Esophagus muscularis mucosa (tissue), 4 donors: ENCODE data around the gene TBX2.

Experiments
- CTCF ChIP-seq, 3 experiments: fragments of 200-600 bp in 2 of 3; fragments of 450-650 bp in 1 of 3; sonication (generic) in 2 of 3; IDR thresholded peaks; one replicate each; pipeline ENCODE4 v1.5.1; 2017 to 2019; ENCODE audit warnings: antibody characterized with exemption in 3 of 3, mild to moderate bottlenecking in 2 of 3, moderate library complexity in 1 of 3
- EP300 ChIP-seq: sonication (generic); formaldehyde crosslinking; IDR thresholded peaks from one replicate; pipeline ENCODE4 v1.6.1; 2017; ENCODE audit warnings: antibody characterized with exemption
- POLR2A ChIP-seq: fragments of 450-650 bp; IDR thresholded peaks from one replicate; pipeline ENCODE4 v1.6.1; 2017; ENCODE audit warnings: antibody characterized with exemption, moderate library complexity, mild to moderate bottlenecking, low read depth
- POLR2AphosphoS5 ChIP-seq, 2 donors: sonication (generic); formaldehyde crosslinking; IDR thresholded peaks; one replicate each; pipeline ENCODE4 v1.6.1; 2017; ENCODE audit warnings: antibody characterized with exemption in 2 of 2

- no peak for TF ChIP-seq POLR2A
- TF ChIP-seq CTCF (IDR thresholded peaks at IDR 0.05) = no peak
- no peak for TF ChIP-seq EP300
- no peak for TF ChIP-seq POLR2AphosphoS5 (IDR thresholded peaks at IDR 0.05)
Measured at GRCh38 chr17:61414936-61415251, 15.3 kb downstream of the TBX2 start.
